K562 (cell line): ENCODE results near the gene TBC1D20. TPM values are rescaled to one million over a fixed set of nuclear protein-coding genes. Genes with fewer than 3 reads are reported as not detected.

ENCODE experiments used
- ATAC-seq: fragments of 200-7000 bp; cut with Tn5 transposase; 3 replicates; pipeline ENCODE4 v1.9.1; 2020; ENCODE audit warnings: moderate library complexity
- BruUV-seq: library from RNA; stranded (reverse); fragments of 400-500 nt; replicated peaks from 2 replicates; lab custom pipeline; 2021; lab: Mats Ljungman, UMichigan
- CTCF ChIA-PET: fragments of 300-600 bp; formaldehyde crosslinking; extraction: SDS; loops from one replicate; lab custom pipeline; 2021; ENCODE audit warnings: low intra/inter-chr PET ratio; lab: Yijun Ruan, JAX
- POLR2A ChIA-PET: fragments of 300-600, 350-650 bp; sonication (Branson Sonifier 250); formaldehyde crosslinking; extraction: SDS; loops from one replicate; lab custom pipeline; 2021; ENCODE audit warnings: antibody characterized with exemption, inconsistent platforms; lab: Yijun Ruan, JAX
- DNase-seq, 4 experiments: peaks; one replicate each; pipeline versions ENCODE4 v3.0.0 to v3.0.0-alpha.2; 2011 to 2018; ENCODE audit warnings: low spot score in 3 of 4, mixed read lengths in 3 of 4; ENCODE audit errors: extremely low read depth in 1 of 4
- FAIRE-seq: peaks from 2 replicates; lab custom pipeline; 2011; peaks lifted over from hg19 to GRCh38; lab: Jason Lieb, UNC
- H2AFZ ChIP-seq: 2 replicates; pipeline ENCODE4 v1.6.0; 2011; ENCODE audit warnings: low read depth, low read length, control low read depth, inconsistent platforms
- H3K27ac ChIP-seq: fragments of 200-600 bp; 3 replicates; pipeline ENCODE4 v1.8.0; 2011; ENCODE audit warnings: low read depth, mild to moderate bottlenecking, control low read depth, inconsistent platforms, low read length, moderate library complexity, mixed read lengths; ENCODE audit errors: extremely low read depth
- H3K27me3 ChIP-seq, 2 experiments: fragments of 300-600 bp in 1 of 2; 2 replicates in 1 of 2; 3 replicates in 1 of 2; pipeline versions ENCODE4 v1.6.0 to v1.8.0; 2011; ENCODE audit warnings: inconsistent platforms in 2 of 2, low read length in 2 of 2, mild to moderate bottlenecking in 1 of 2, mixed read lengths in 1 of 2, moderate library complexity in 1 of 2; ENCODE audit not compliant: control insufficient read depth in 2 of 2, insufficient read depth in 2 of 2
- H3K36me3 ChIP-seq: fragments of 300-600 bp; 3 replicates; pipeline ENCODE4 v1.8.0; 2011; ENCODE audit warnings: mild to moderate bottlenecking, low read length, inconsistent platforms; ENCODE audit not compliant: control insufficient read depth, insufficient read depth
- H3K4me1 ChIP-seq, 2 experiments: fragments of 200-600 bp in 1 of 2; replicated peaks in 1 of 2; 2 replicates in 1 of 2; 3 replicates in 1 of 2; pipeline versions ENCODE4 v1.5.1 to v1.8.0; 2011; ENCODE audit warnings: inconsistent platforms in 2 of 2, low read length in 2 of 2, mild to moderate bottlenecking in 1 of 2, mixed read lengths in 1 of 2, moderate library complexity in 1 of 2; ENCODE audit not compliant: control insufficient read depth in 2 of 2, insufficient read depth in 2 of 2
- H3K4me2 ChIP-seq: 2 replicates; pipeline ENCODE4 v1.6.1; 2011; ENCODE audit warnings: low read length, control low read depth, inconsistent platforms, mixed read lengths; ENCODE audit not compliant: insufficient read depth
- H3K4me3 ChIP-seq: fragments of 200-600 bp; sonication (generic), shearing (Covaris generic); 2 replicates; pipeline ENCODE4 v1.5.1; 2016; ENCODE audit warnings: control low read depth, inconsistent platforms
- H3K79me2 ChIP-seq: fragments of 200-600 bp; 3 replicates; pipeline ENCODE4 v1.8.0; 2011; ENCODE audit warnings: low read length, inconsistent platforms; ENCODE audit not compliant: control insufficient read depth, insufficient read depth
- H3K9ac ChIP-seq, 2 experiments: 2 replicates each; pipeline versions ENCODE4 v1.6.0 to v1.6.1; 2011; ENCODE audit warnings: low read depth in 2 of 2, low read length in 2 of 2, control low read depth in 1 of 2, inconsistent platforms in 1 of 2, mild to moderate bottlenecking in 1 of 2, mixed read lengths in 1 of 2; ENCODE audit not compliant: insufficient read depth in 1 of 2
- H3K9me1 ChIP-seq: one replicate; pipeline ENCODE4 v1.6.0; 2011; ENCODE audit warnings: inconsistent platforms, mild to moderate bottlenecking, low read length, moderate library complexity; ENCODE audit not compliant: control insufficient read depth, insufficient read depth
- H3K9me3 ChIP-seq: replicated peaks from 2 replicates; pipeline ENCODE4 v1.5.1; 2011; ENCODE audit warnings: low read depth, low read length, inconsistent platforms; ENCODE audit not compliant: control insufficient read depth, insufficient read depth
- H4K20me1 ChIP-seq: replicated peaks from 2 replicates; pipeline ENCODE4 v1.6.1; 2011; ENCODE audit warnings: low read length, inconsistent platforms, mixed read lengths; ENCODE audit not compliant: control insufficient read depth, insufficient read depth
- BCOR ChIP-seq: fragments of 450-650 bp; IDR thresholded peaks from 2 replicates; pipeline ENCODE4 v1.6.1; 2016
- BRF1 ChIP-seq: IDR thresholded peaks from 3 replicates; pipeline ENCODE4 v1.6.1; 2011; ENCODE audit warnings: borderline replicate concordance, mild to moderate bottlenecking; ENCODE audit not compliant: insufficient read length; ENCODE audit errors: extremely low read depth
- CSDE1 ChIP-seq, 2 experiments: fragments of 450-650 bp; IDR thresholded peaks; 2 replicates each; pipeline ENCODE4 v1.6.1; 2016; ENCODE audit warnings: mild to moderate bottlenecking in 1 of 2
- ELF2 ChIP-seq: fragments of 250-450 bp; sonication (Bioruptor Pico); IDR thresholded peaks from 2 replicates; pipeline ENCODE4 v1.5.0; 2021; ENCODE audit warnings: mild to moderate bottlenecking
- NUFIP1 ChIP-seq: fragments of 450-650 bp; IDR thresholded peaks from 2 replicates; pipeline ENCODE4 v1.6.1; 2018; ENCODE audit not compliant: partially characterized antibody
- PHTF2 ChIP-seq: fragments of 250-450 bp; sonication (Bioruptor Pico); IDR thresholded peaks from 2 replicates; pipeline ENCODE4 v1.5.0; 2021; ENCODE audit warnings: mild to moderate bottlenecking
- PTBP1 ChIP-seq: fragments of 200-400 bp; formaldehyde crosslinking; IDR thresholded peaks from 2 replicates; pipeline ENCODE4 v1.6.1; 2017; ENCODE audit warnings: low read depth, low read length
- RBM22 ChIP-seq: fragments of 200-400 bp; formaldehyde crosslinking; IDR thresholded peaks from 2 replicates; pipeline ENCODE4 v1.6.1; 2018; ENCODE audit warnings: low read length, low read depth; ENCODE audit not compliant: poor library complexity, severe bottlenecking
- SMAD4 ChIP-seq: fragments of 250-450 bp; sonication (Bioruptor Pico); conservative IDR thresholded peaks from 2 replicates; pipeline ENCODE4 v1.8.0; 2021; ENCODE audit warnings: inconsistent platforms, mild to moderate bottlenecking, moderate library complexity
- SREBF1 ChIP-seq: fragments of 150-350 bp; IDR thresholded peaks from 2 replicates; pipeline ENCODE4 v1.6.1; 2014; ENCODE audit warnings: antibody characterized with exemption, low read depth, low read length, borderline replicate concordance
- TAF7 ChIP-seq: fragments of 450-650 bp; IDR thresholded peaks from 2 replicates; pipeline ENCODE4 v1.6.1; 2016; ENCODE audit warnings: missing genetic modification characterization, missing compliant biosample characterization
- WGBS: fragments of 100-300 bp; shearing (Covaris generic); methylation state at CpG from one replicate; pipeline ENCODE4 v1.1.6; 2016; ENCODE audit warnings: low coverage, mixed read lengths; ENCODE audit not compliant: insufficient coverage; ENCODE audit errors: missing lambda C conversion rate; 5-methylcytosine and 5-hydroxymethylcytosine counted together
- in situ Hi-C: fragments of 300-500 bp; cut with MboI; formaldehyde crosslinking; loops from 4 replicates; pipeline ENCODE4 v1.15.0; 2018; ENCODE audit warnings: inconsistent platforms, mixed read lengths
- intact Hi-C: fragments of 100-400 bp; cut with micrococcal nuclease; formaldehyde crosslinking; loops from 2 replicates; pipeline ENCODE4 v1.14.2; 2022
- polyA plus RNA-seq, 8 experiments: library from polyadenylated mRNA; depleted of rRNA in 4 of 8; stranded (reverse) in 5 of 8; unstranded in 3 of 8; fragments of >200 nt; fragmentation: Nextera tagmentation in 2 of 8; fragmentation: Illumina TruSeq in 1 of 8; extraction: Ambion mirVana in 2 of 8; extraction: Trizol in 1 of 8; gene quantifications; 2 replicates each; pipeline versions ENCODE4 v1.2.1 to v1.2.3, GENCODE V29; 2011 to 2014; ENCODE audit warnings: inconsistent platforms in 1 of 8, missing spikeins in 1 of 8
- total RNA-seq, 7 experiments: library from RNA; depleted of rRNA in 6 of 7; stranded (reverse); fragments of >200 nt in 6 of 7; fragmentation: Illumina TruSeq in 2 of 7; extraction: Trizol in 2 of 7; gene quantifications; 2 replicates each; pipeline versions ENCODE4 v1.2.1 to v1.2.3, GENCODE V29; 2011 to 2021; ENCODE audit warnings: low replicate concordance in 1 of 7
- TF ChIP-seq, protein P1 (sequence below): fragments of 450-650 bp; IDR thresholded peaks from one replicate; pipeline ENCODE4 v1.6.1; 2018; ENCODE audit warnings: mild to moderate bottlenecking, moderate library complexity; ENCODE audit not compliant: partially characterized antibody
- TF ChIP-seq, protein P2 (sequence below): fragments of 250-450 bp; sonication (Bioruptor Pico); IDR thresholded peaks from 2 replicates; pipeline ENCODE4 v1.4.0; 2020; ENCODE audit warnings: mild to moderate bottlenecking, moderate library complexity

Gene TBC1D20
- total and polyA plus RNA-seq, 9 of the 15 experiments (the other 6 are each of a cell fraction or from before 2014, with no cell fraction given), result 7.0 to 25.3 (median 15.1) TPM

DNA sequence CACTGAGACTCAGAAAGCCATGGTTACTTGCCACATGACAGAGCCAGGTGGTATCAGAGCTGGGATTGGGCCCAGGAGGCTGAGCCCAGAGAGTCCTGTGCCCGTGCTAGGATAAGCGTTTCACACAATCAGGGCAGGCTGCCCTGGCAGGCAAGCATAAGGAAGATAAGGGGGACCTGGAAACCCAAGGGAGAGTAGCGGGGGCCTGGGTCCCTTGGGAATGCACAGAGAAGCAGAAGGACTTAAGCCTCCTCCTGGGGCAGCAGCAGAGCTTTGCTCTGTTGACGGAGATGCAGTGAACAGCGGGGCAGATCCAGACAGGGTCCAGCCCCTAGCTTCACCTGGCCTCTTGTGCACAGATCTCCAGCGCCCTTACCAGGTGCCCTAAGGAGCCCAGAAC is 73.1 kb downstream of the TBC1D20 start (continued):
- no peak for TF ChIP-seq CSDE1 (IDR thresholded peaks at IDR 0.05)
- TF ChIP-seq PHTF2, result no peak
- TF ChIP-seq TAF7, result no peak
- no peak for TF ChIP-seq SMAD4 (CRISPR knock-in tag)
- TF ChIP-seq RBM22, result peak; percentile 58
- TF ChIP-seq, protein P1, sequence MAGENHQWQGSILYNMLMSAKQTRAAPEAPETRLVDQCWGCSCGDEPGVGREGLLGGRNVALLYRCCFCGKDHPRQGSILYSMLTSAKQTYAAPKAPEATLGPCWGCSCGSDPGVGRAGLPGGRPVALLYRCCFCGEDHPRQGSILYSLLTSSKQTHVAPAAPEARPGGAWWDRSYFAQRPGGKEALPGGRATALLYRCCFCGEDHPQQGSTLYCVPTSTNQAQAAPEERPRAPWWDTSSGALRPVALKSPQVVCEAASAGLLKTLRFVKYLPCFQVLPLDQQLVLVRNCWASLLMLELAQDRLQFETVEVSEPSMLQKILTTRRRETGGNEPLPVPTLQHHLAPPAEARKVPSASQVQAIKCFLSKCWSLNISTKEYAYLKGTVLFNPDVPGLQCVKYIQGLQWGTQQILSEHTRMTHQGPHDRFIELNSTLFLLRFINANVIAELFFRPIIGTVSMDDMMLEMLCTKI, result no peak
- TF ChIP-seq ELF2, result no peak
- TF ChIP-seq BRF1, result no peak

DNA sequence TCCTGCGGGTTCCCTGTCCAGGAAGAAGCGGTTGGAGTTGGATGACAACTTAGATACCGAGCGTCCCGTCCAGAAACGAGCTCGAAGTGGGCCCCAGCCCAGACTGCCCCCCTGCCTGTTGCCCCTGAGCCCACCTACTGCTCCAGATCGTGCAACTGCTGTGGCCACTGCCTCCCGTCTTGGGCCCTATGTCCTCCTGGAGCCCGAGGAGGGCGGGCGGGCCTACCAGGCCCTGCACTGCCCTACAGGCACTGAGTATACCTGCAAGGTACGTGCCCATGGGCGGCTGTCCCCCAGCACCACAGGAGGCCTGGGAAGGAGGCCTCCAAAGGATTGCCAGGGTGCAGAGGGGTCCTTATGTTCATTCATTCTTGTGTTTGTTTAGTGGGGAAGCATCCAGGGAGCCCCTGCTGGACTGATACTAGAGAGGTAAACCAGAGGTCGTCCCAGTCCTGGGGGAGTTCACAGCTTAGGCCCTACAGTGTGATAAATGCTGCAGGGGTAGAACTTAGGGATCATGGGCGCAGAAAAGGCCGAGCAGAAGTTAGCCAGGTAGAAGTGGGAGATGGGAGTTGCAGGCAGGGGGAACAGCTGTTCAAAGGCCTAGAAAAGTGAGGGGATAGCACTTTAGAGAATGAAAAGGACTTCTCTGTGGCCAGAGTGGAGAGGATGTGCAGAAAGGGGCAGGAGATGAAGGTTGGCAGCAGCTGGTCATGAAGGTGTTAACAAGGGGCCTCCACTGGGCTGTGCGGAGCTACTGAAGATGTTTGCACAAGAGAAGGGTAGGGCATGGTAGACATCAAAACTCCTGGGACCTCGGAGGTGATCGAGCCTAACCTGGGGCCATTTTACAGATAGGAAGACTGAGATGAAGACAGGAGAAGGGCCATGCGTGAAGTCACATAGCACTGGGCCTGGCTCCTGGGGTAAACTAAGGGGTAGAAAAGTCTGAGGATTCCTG is 74.0 kb downstream of the TBC1D20 start:
- no peak overlapping the region for H3K27ac ChIP-seq
- WGBS, result 87% methylated on average over 6 of the region's 21 CpGs
- no peaks in the 10 kb centered on the region for H3K27me3 ChIP-seq
- in situ Hi-C loops (no loop called here), intact Hi-C loops (no loop called here)
- H4K20me1 ChIP-seq, result no peaks in the 10 kb centered on the region
- no peaks in the 10 kb centered on the region for H3K9me3 ChIP-seq
- ATAC-seq (no peak), FAIRE-seq (no peak), DNase-seq (no peak)
- peaks cover 6 to 8% of the 10 kb centered on the region in 2 experiments; a peak in 4 of 5 replicates for H3K4me1 ChIP-seq
- BruUV-seq, result TSS peak; percentile 2
- no peak overlapping the region for H3K4me3 ChIP-seq
- CTCF ChIA-PET, result no interaction called here
- H3K79me2 ChIP-seq, result peaks cover 57% of the 10 kb centered on the region
- no peaks in the 10 kb centered on the region for H3K9me1 ChIP-seq
- H3K9ac ChIP-seq, result peak overlapping the region in 1 of 2 experiments; percentile 58; a peak in 1 of 4 replicates
- peaks cover 84% of the 10 kb centered on the region for H3K36me3 ChIP-seq
- POLR2A ChIA-PET, result interaction anchor here (0.6 to 7.6 kb wide), 8 partner anchors 9 to 617 kb away, joined by 3 to 95 read pairs (median 3); no protein-coding TSS in a partner anchor
- H2AFZ ChIP-seq, result no peak overlapping the region
- no peak overlapping the region for H3K4me2 ChIP-seq
- TF ChIP-seq PTBP1, result no peak
- TF ChIP-seq BCOR, result 0 out of 2 replicates have a peak, but pooled peaks have one; percentile 25
- TF ChIP-seq SREBF1, result no peak
- TF ChIP-seq NUFIP1, result no peak
- TF ChIP-seq, protein P2, sequence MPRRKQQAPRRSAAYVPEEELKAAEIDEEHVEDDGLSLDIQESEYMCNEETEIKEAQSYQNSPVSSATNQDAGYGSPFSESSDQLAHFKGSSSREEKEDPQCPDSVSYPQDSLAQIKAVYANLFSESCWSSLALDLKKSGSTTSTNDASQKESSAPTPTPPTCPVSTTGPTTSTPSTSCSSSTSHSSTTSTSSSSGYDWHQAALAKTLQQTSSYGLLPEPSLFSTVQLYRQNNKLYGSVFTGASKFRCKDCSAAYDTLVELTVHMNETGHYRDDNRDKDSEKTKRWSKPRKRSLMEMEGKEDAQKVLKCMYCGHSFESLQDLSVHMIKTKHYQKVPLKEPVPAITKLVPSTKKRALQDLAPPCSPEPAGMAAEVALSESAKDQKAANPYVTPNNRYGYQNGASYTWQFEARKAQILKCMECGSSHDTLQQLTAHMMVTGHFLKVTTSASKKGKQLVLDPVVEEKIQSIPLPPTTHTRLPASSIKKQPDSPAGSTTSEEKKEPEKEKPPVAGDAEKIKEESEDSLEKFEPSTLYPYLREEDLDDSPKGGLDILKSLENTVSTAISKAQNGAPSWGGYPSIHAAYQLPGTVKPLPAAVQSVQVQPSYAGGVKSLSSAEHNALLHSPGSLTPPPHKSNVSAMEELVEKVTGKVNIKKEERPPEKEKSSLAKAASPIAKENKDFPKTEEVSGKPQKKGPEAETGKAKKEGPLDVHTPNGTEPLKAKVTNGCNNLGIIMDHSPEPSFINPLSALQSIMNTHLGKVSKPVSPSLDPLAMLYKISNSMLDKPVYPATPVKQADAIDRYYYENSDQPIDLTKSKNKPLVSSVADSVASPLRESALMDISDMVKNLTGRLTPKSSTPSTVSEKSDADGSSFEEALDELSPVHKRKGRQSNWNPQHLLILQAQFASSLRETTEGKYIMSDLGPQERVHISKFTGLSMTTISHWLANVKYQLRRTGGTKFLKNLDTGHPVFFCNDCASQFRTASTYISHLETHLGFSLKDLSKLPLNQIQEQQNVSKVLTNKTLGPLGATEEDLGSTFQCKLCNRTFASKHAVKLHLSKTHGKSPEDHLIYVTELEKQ, result no peak
